Chondrocyte (in vitro differentiated cells): ENCODE measurements around the gene INAFM1. TPM values are rescaled to one million over a fixed set of nuclear protein-coding genes. Genes with fewer than 3 reads are reported as not detected.
"Not testable (repeated sequence)": the region's sequence is repeated elsewhere in the genome, so short reads cannot be mapped to it uniquely, and the experiment has no call there.

Source experiments
- DNase-seq: peaks from one replicate; pipeline ENCODE4 v3.0.0; 2021; ENCODE audit warnings: mixed read lengths, low spot score
- H3K27ac Mint-ChIP-seq: one replicate; pipeline ENCODE4 v1.8.0; 2021; ENCODE audit warnings: mild to moderate bottlenecking, moderate library complexity, mixed read lengths; ENCODE audit not compliant: unreplicated experiment
- H3K27me3 Mint-ChIP-seq: 2 replicates; pipeline ENCODE4 v1.8.0; 2021; ENCODE audit warnings: low read depth, mixed read lengths
- H3K36me3 Mint-ChIP-seq: 2 replicates; pipeline ENCODE4 v1.8.0; 2021; ENCODE audit warnings: low read depth, mixed read lengths
- H3K4me1 Mint-ChIP-seq: 2 replicates; pipeline ENCODE4 v1.8.0; 2021; ENCODE audit warnings: low read depth, mild to moderate bottlenecking, mixed read lengths
- H3K4me3 Mint-ChIP-seq: one replicate; pipeline ENCODE4 v1.8.0; 2021; ENCODE audit warnings: mild to moderate bottlenecking, moderate library complexity, mixed read lengths; ENCODE audit not compliant: unreplicated experiment
- H3K9me3 Mint-ChIP-seq: 2 replicates; pipeline ENCODE4 v1.8.0; 2021; ENCODE audit warnings: low read depth, mixed read lengths
- CTCF ChIP-seq: fragments of 200-600 bp; sonication (generic); IDR thresholded peaks from 2 replicates; pipeline ENCODE4 v1.5.0; 2021; ENCODE audit warnings: antibody characterized with exemption, mild to moderate bottlenecking, moderate library complexity
- total RNA-seq: library from RNA; stranded (reverse); gene quantifications from 3 replicates; pipeline ENCODE4 v1.2.1, GENCODE V29; 2021

INAFM1 gene
- total RNA-seq, 1 donor from 2014 or later: 28.8 TPM

GRCh38 chr19:47243776-47244547 lies 30.7 kb upstream of the INAFM1 start:
- peak overlapping the region; percentile 93 for H3K4me3 Mint-ChIP-seq
- peak; percentile 96 for DNase-seq
- H3K9me3 Mint-ChIP-seq: no peaks in the 10 kb centered on the region
- H3K27me3 Mint-ChIP-seq: no peaks in the 10 kb centered on the region
- TF ChIP-seq CTCF: peak; percentile 97
- peak overlapping the region; percentile 100 for H3K27ac Mint-ChIP-seq
- peaks cover 39% of the 10 kb centered on the region for H3K4me1 Mint-ChIP-seq
- no peaks in the 10 kb centered on the region for H3K36me3 Mint-ChIP-seq

GRCh38 chr19:47247308-47247990 lies 27.2 kb upstream of the INAFM1 start:
- DNase-seq: no peak
- Mint-ChIP-seq H3K9me3 (no peaks in the 10 kb centered on the region), H3K4me3 (peak overlapping the region; percentile 29), H3K4me1 (peaks cover 31% of the 10 kb centered on the region), H3K27me3 (no peaks in the 10 kb centered on the region), H3K36me3 (no peaks in the 10 kb centered on the region), H3K27ac (peak overlapping the region; percentile 83)
- TF ChIP-seq CTCF: peak; percentile 98

GRCh38 chr19:47253016-47253415 lies 21.7 kb upstream of the INAFM1 start:
- H3K9me3 Mint-ChIP-seq, DNase-seq, H3K4me3 Mint-ChIP-seq, H3K36me3 Mint-ChIP-seq, H3K27me3 Mint-ChIP-seq: not testable (repeated sequence)
- Mint-ChIP-seq H3K27ac (peak overlapping the region; percentile 92), H3K4me1 (peaks cover 32% of the 10 kb centered on the region)

- no peak for DNase-seq
- no peak for TF ChIP-seq CTCF
- Mint-ChIP-seq H3K4me1 (peaks cover 36% of the 10 kb centered on the region), H3K36me3 (peaks cover 4% of the 10 kb centered on the region), H3K27me3 (no peaks in the 10 kb centered on the region), H3K4me3 (no peak overlapping the region), H3K9me3 (no peaks in the 10 kb centered on the region), H3K27ac (peak overlapping the region; percentile 92)
Measured at GRCh38 chr19:47253467-47253881, 21.2 kb upstream of the INAFM1 start.

- Mint-ChIP-seq H3K36me3 (peaks cover 8% of the 10 kb centered on the region), H3K27ac (peak overlapping the region; percentile 92), H3K4me3 (no peak overlapping the region), H3K9me3 (no peaks in the 10 kb centered on the region), H3K4me1 (peaks cover 41% of the 10 kb centered on the region), H3K27me3 (no peaks in the 10 kb centered on the region)
- no peak for DNase-seq
- no peak for TF ChIP-seq CTCF
Measured at GRCh38 chr19:47253970-47254369, 20.7 kb upstream of the INAFM1 start.
